Measurements from ENCODE around the gene SOCS3.

- TF ChIP-seq GATA2 (IDR thresholded peaks at IDR 0.05; ENCODE audit: low read depth, low read length) (no peak), GATA3 (IDR thresholded peaks at IDR 0.05; ENCODE audit: low read depth, low read length) (no peak)
Measured at GRCh38 chr17:78406920-78407319, 47.0 kb upstream of the SOCS3 start.

Measured in SH-SY5Y (cell line).